Osteoblast (primary cell): ENCODE results near the gene SAA4. TPM values are rescaled to one million over a fixed set of nuclear protein-coding genes. Genes with fewer than 3 reads are reported as not detected.

ENCODE experiments used
- DNase-seq: peaks from one replicate; pipeline ENCODE4 v3.0.0; 2011; ENCODE audit warnings: low spot score, mixed read lengths; ENCODE audit not compliant: insufficient read length; ENCODE audit errors: missing footprints
- H2AFZ ChIP-seq: 2 replicates; pipeline ENCODE4 v1.6.0; 2011; ENCODE audit warnings: mild to moderate bottlenecking, low read length
- H3K27ac ChIP-seq: 2 replicates; pipeline ENCODE4 v1.5.1; 2011; ENCODE audit warnings: mild to moderate bottlenecking, low read depth, low read length, moderate library complexity
- H3K27me3 ChIP-seq: 2 replicates; pipeline ENCODE4 v1.6.0; 2012; ENCODE audit warnings: mild to moderate bottlenecking, control low read depth, inconsistent platforms, low read length, moderate library complexity; ENCODE audit not compliant: insufficient read depth
- H3K36me3 ChIP-seq: 2 replicates; pipeline ENCODE4 v1.5.1; 2011; ENCODE audit warnings: mild to moderate bottlenecking, low read length, control low read depth, moderate library complexity; ENCODE audit not compliant: insufficient read depth
- H3K4me1 ChIP-seq: 2 replicates; pipeline ENCODE4 v1.5.1; 2011; ENCODE audit warnings: mild to moderate bottlenecking, low read length, control low read depth, moderate library complexity; ENCODE audit not compliant: insufficient read depth
- H3K4me2 ChIP-seq: 2 replicates; pipeline ENCODE4 v1.6.0; 2011; ENCODE audit warnings: mild to moderate bottlenecking, low read length; ENCODE audit not compliant: insufficient read depth
- H3K4me3 ChIP-seq: fragments of 200-600 bp; sonication (generic); 3 replicates; pipeline ENCODE4 v1.5.1; 2012; ENCODE audit warnings: mild to moderate bottlenecking, low read length, inconsistent platforms; ENCODE audit not compliant: insufficient read depth
- H3K79me2 ChIP-seq: 2 replicates; pipeline ENCODE4 v1.6.0; 2012; ENCODE audit warnings: mild to moderate bottlenecking, low read length, control low read depth, inconsistent platforms; ENCODE audit not compliant: insufficient read depth
- H3K9me3 ChIP-seq: 2 replicates; pipeline ENCODE4 v1.5.1; 2011; ENCODE audit warnings: low read depth, low read length, control low read depth
- H4K20me1 ChIP-seq: 2 replicates; pipeline ENCODE4 v1.6.0; 2012; ENCODE audit warnings: mild to moderate bottlenecking, low read length, control low read depth; ENCODE audit not compliant: insufficient read depth
- total RNA-seq: library from RNA; depleted of rRNA; stranded (reverse); fragments of >200 nt; gene quantifications from 2 replicates; pipeline ENCODE4 v1.2.3, GENCODE V29; 2012
- TF ChIP-seq, protein P1 (sequence below): IDR thresholded peaks from 2 replicates; pipeline ENCODE4 v1.5.1; 2011; ENCODE audit warnings: mild to moderate bottlenecking, low read depth, low read length, moderate library complexity; ENCODE audit errors: extremely low read depth

The SAA4 gene
- not detected in 2 replicates for total RNA-seq

DNA sequence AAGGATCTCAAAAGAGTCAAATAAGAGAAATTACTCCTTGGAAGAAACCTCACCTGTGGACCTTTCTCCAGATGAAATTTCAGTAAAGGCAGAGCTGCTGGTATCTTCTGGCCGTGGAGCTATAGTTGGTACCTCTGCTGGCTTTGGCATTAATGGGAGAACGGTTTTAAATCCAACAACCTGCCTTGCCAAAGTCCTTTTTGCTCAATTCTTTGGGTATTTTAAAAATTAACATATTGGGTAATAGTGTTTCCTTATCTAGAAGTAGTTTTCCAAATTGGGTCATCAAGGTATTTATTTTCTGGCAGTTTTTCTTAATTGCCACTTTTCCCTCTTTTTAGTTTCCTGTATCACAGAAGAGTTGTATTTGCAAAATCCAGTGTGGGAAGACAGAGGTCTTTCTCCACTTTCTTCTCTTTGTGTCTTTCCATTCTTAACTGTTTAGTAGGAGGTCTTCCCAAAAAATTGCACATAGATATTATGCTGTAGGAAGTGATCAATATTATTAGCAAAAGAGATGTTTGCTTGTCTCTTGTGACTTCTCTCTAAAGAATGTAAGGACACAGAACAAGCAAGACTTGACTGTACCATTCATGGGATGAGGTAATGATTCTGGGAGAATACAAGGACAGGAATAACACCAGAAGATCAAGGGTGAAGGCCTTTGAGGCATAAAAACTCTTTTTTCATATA is at the start of gene SAA4:
TSS of gene SAA4 (minus strand) at position 139 of the 693 bp plus-strand sequence. CDS start 876 bp downstream, outside the sequence.
- Histone ChIP-seq H3K27me3 (peaks cover 21% of the 10 kb centered on the region), H3K4me1 (no peaks in the 10 kb centered on the region), H3K9me3 (no peaks in the 10 kb centered on the region), H3K4me2 (no peak within 1 kb of the TSS), H4K20me1 (no peaks in the 10 kb centered on the region), H3K4me3 (no peak within 1 kb of the TSS), H3K79me2 (no peaks in the 10 kb centered on the region), H2AFZ (no peak within 1 kb of the TSS), H3K36me3 (no peaks in the 10 kb centered on the region), H3K27ac (no peak within 1 kb of the TSS)
- no peak for DNase-seq
- TF ChIP-seq, protein P1, sequence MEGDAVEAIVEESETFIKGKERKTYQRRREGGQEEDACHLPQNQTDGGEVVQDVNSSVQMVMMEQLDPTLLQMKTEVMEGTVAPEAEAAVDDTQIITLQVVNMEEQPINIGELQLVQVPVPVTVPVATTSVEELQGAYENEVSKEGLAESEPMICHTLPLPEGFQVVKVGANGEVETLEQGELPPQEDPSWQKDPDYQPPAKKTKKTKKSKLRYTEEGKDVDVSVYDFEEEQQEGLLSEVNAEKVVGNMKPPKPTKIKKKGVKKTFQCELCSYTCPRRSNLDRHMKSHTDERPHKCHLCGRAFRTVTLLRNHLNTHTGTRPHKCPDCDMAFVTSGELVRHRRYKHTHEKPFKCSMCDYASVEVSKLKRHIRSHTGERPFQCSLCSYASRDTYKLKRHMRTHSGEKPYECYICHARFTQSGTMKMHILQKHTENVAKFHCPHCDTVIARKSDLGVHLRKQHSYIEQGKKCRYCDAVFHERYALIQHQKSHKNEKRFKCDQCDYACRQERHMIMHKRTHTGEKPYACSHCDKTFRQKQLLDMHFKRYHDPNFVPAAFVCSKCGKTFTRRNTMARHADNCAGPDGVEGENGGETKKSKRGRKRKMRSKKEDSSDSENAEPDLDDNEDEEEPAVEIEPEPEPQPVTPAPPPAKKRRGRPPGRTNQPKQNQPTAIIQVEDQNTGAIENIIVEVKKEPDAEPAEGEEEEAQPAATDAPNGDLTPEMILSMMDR, result no peak

DNA sequence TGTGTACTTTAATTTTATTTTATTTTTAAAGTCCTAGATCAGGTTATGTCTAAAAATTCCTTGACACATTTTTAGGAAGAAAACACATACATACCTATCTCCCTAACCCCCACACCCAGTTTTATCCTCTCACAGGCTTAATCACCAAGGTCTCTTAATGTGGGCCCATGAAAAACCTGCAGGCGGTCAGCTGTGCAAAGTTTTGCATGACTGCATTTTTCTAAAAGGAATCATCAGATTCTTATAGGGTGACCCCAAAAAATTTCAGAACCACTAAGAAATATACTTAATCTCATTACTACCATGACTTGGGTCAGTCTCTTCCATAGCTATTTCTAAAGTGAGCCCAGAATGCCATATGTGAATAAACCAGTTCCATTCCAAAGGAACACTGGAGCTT is 49.2 kb upstream of the SAA4 start:
- TF ChIP-seq, protein P1, result no peak
- Histone ChIP-seq H3K27me3 (no peaks in the 10 kb centered on the region), H3K4me3 (no peak overlapping the region), H3K4me2 (no peak overlapping the region), H3K79me2 (no peaks in the 10 kb centered on the region), H3K27ac (no peak overlapping the region), H4K20me1 (no peaks in the 10 kb centered on the region), H2AFZ (no peak overlapping the region), H3K9me3 (no peaks in the 10 kb centered on the region), H3K36me3 (peaks cover 42% of the 10 kb centered on the region), H3K4me1 (no peaks in the 10 kb centered on the region)
- DNase-seq, result no peak

DNA sequence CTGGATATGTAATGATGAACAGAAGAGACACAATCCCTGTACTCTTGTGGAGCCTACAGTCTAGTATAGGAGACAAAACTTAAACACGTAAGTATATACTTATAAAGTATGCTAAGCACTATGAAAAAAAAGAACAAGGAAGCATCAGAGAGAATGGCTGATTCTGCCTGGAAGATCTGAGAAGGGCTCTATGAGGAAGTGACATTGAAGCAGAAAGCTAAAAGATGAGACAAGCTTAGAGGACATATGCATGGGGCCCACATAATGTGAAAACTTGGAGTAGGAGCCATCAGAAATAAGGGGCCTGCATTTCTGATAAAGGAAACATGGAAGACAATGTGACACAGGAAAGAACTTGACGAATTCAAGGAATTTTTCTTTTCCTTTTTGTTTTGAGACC is 46.0 kb upstream of the SAA4 start:
- no peak overlapping the region for H3K27ac ChIP-seq
- peaks cover 46% of the 10 kb centered on the region for H3K36me3 ChIP-seq
- no peaks in the 10 kb centered on the region for H4K20me1 ChIP-seq
- H3K4me2 ChIP-seq, result no peak overlapping the region
- H3K4me3 ChIP-seq, result no peak overlapping the region
- no peaks in the 10 kb centered on the region for H3K9me3 ChIP-seq
- TF ChIP-seq, protein P1, result no peak
- DNase-seq, result no peak
- no peaks in the 10 kb centered on the region for H3K79me2 ChIP-seq
- no peaks in the 10 kb centered on the region for H3K27me3 ChIP-seq
- no peaks in the 10 kb centered on the region for H3K4me1 ChIP-seq
- no peak overlapping the region for H2AFZ ChIP-seq

DNA sequence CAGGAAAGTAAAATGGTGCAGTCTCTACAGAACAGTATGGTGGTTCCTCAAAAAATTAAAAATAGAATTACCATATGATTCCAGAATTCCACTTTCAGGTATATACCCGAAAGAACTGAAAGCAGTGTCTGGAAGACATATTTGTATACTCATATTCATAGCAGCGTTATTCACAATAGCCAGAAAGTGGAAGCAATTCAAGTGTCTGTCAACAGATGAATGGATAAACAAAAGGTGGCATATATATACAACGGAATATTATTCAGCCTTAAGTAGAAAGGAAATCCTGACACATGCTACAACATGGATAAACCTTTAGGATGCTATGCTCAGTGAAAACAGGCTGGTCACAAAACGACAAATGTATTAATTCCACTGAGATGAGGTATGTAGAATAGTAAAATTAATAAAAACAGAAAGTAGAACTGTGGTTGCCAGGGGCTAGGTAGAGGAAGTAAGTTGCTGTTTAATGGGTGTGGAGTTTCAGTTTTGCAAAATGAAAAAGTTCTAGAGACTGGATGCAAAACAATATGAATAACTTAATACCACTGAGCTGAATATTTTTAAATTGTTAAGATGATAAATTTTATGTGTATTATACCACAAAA is 43.9 kb upstream of the SAA4 start:
- no peak for DNase-seq
- H4K20me1 ChIP-seq, result no peaks in the 10 kb centered on the region
- H3K27ac ChIP-seq, result no peak overlapping the region
- H3K27me3 ChIP-seq, result no peaks in the 10 kb centered on the region
- no peak overlapping the region for H2AFZ ChIP-seq
- no peaks in the 10 kb centered on the region for H3K79me2 ChIP-seq
- peaks cover 30% of the 10 kb centered on the region for H3K36me3 ChIP-seq
- H3K9me3 ChIP-seq, result no peaks in the 10 kb centered on the region
- no peaks in the 10 kb centered on the region for H3K4me1 ChIP-seq
- TF ChIP-seq, protein P1, result no peak
- no peak overlapping the region for H3K4me3 ChIP-seq
- no peak overlapping the region for H3K4me2 ChIP-seq
